Skin of body (tissue), 2 donors: ENCODE results near the gene LMBRD1. TPM values are rescaled to one million over a fixed set of nuclear protein-coding genes. Genes with fewer than 3 reads are reported as not detected.

Source experiments
- DNase-seq: peaks from one replicate; lab custom pipeline; 2025; lab: John Stamatoyannopoulos, UW
- total RNA-seq: library from RNA; depleted of rRNA; stranded (reverse); fragments of >200 nt; gene quantifications from one replicate; pipeline ENCODE4 v1.2.3, GENCODE V29; 2014

Gene LMBRD1
- total RNA-seq, 1 donor from 2014 or later, result 45.2 TPM

DNA sequence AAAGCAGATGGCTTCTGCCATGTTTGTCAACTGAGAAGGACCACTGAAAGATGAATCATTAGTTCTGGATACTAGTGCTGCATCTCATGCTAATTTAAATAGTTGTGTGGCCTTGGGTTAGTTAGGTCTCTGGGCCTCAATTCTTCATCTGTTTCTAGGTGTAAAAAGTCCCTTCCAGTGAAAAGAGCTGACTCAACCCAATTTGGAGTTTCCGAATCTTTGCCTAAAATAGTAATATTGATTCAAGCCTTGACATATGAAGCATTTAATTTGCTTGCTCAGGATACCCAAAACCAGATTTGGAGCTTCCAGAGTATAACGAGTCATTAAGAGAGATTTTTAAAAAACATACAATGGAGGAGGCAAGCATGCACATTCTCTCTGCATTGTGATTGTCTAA, 163.9 kb downstream of the LMBRD1 start:
- DNase-seq, result no peak

DNA sequence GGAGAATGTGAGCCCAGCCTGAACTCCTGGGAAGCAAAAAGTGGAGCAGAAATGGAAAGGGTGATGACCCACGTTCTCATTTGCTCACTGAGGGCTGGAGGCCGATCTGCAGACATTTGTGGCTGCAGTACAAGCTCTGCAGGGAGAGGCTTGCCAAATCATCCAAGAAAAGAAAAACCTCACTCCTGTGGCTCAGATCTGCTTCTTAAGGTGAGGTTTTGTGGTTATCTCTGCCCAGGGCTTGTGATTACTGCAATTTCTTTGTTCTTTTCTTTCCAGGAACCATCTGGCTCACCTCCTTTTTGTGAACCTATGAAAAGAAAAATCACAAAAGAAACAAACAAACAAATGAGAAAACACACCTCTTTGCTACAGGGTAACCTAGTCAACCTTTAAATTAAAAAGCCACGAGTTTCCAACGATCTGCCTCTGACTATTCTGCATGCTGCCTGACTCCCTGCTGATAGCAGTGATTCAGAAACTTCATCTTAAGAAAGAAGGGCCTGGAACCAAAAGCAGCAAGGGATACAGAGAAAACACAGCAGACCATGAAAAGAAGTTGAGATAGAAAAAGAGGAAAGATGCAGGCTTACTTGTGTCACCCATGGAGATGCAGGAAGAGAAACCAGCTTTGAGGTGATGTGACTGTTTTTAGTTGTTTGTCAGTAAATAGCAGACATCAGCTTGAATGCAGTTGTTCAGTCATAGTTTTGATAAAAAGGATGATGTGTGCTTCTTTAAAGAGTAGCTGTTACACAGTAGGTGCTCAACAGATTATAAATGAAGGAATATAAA, 165.1 kb downstream of the LMBRD1 start:
- no peak for DNase-seq

DNA sequence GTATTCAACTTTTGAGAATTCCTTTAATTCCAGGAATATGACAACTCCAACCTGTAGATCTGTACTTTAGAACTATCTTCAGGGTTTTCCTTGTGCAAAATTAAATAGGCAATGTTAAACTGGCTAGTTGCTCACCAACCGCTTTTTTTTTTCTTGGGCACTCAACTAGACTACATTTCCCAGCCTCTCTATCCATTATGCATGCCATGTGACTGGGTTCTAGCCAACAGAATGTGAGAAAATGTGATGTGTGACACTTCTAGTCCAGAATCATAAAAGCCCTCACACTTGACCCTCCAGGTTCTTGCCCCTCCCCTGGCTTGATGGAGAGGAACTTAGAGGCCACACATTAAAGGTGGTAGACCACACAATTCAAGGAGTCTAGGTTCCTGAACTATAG, 166.0 kb downstream of the LMBRD1 start:
- DNase-seq, result no peak

DNA sequence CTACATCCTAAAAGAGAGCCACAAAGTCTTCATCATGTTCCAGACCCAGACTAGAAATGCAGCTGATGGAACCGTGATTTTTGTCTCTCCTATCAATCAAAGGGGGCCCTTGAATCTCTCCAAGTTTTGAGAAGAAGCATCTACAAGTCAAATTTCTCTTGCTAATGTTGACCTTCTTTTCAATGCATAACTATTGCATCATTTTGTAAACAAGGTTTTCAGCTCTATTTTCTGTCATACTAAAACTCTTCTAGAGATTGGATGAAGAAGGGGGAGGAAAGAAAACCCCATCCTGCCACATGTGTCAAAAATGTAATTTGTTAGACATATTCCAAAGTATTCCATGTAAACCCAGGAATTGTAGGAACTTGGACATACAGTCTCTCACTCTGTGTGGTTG, 169.2 kb downstream of the LMBRD1 start:
- no peak for DNase-seq

DNA sequence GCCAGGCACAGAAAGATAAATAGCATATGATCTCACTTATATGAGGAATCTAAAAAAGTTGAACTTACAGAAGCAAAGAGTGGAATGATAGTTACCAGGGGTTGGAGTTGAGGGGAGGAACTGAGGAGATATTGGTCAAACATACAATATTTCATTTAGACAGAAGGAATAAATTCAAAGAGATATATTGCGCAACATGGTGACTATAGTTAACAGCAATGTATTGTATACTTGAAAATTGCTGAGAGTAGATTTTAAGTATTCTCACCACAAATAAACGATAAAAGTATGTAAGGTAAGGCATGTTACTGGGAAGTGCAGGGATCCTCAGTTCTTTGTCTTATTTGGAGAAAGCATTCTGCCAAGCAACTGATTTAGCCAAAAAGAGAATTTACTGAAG, 171.9 kb downstream of the LMBRD1 start:
- DNase-seq, result no peak

Other genes with a start within 250 kb of the LMBRD1 start
- gene COL19A1, start 69.5 kb upstream of the LMBRD1 start, total RNA-seq, result 2.3 TPM